Neural progenitor cell (in vitro differentiated cells): ENCODE results near the gene MEIS1.

ENCODE experiments used
- CTCF ChIP-seq: fragments of 200-600 bp; sonication (generic); IDR thresholded peaks from 2 replicates; pipeline ENCODE4 v1.5.1; 2017; ENCODE audit warnings: antibody characterized with exemption, mild to moderate bottlenecking
- EZH2phosphoT487 ChIP-seq: fragments of 200-600 bp; sonication (generic); IDR thresholded peaks from 2 replicates; pipeline ENCODE4 v1.6.1; 2017; ENCODE audit warnings: antibody characterized with exemption

DNA sequence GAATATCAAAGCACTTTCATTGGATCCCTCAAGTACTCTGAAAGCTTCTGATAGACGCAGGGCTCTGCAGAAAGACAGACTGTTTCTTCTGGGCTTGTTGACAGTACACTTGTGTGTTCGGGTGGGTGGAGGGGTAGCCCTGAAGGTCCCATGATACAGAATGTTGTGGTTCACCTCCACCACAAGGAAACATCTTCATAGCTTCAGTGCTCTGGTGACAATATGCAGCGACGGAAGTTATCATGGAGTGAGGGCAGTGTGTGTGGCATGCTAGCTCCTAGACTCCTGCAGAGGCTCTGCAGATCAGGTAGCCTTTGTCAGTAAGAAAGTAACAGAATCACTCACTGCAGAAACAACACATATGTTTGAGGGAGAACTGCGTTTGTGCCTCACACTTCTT is 90.7 kb downstream of the MEIS1 start:
- TF ChIP-seq CTCF: no peak
- no peak for TF ChIP-seq EZH2phosphoT487
